Neural cell (in vitro differentiated cells): ENCODE results near the gene ESYT2.

Experiments
- EP300 ChIP-seq: fragments of 450-650 bp; conservative IDR thresholded peaks from 2 replicates; pipeline ENCODE4 v1.6.1; 2014; ENCODE audit warnings: antibody characterized with exemption, mild to moderate bottlenecking, moderate library complexity; ENCODE audit not compliant: poor library complexity, severe bottlenecking
- POLR2AphosphoS5 ChIP-seq: IDR thresholded peaks from 2 replicates; pipeline ENCODE4 v1.6.1; 2012

DNA sequence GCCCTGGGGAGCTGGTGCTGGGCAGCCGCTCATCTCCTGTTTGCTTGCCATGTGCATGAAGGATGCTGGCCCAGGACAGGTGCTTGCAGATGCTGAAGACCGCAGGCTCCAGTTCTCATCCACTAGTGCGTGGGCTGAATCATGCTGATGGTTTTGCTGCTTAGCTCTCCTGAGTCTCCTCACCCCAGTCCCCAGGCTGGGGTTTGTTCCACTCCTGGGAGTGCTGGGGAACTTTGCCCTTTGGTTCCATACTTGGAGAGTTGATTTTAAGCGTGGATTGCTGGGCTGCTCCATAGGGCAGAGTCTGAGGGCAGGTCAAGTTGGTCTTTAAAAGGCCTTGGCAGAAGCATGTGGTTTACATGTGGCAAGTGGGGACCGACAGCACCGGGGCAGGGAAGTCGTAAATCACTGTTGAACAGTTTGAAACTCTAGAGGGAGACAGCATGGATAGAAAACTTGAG, 36.2 kb upstream of the ESYT2 start:
- TF ChIP-seq EP300: no peak
- no peak for TF ChIP-seq POLR2AphosphoS5
